HepG2 (cell line): ENCODE results near the gene LGALS8. TPM values are rescaled to one million over a fixed set of nuclear protein-coding genes. Genes with fewer than 3 reads are reported as not detected.

Experiments used
- ATAC-seq: fragments of 200-7000 bp; cut with Tn5 transposase; 3 replicates; pipeline ENCODE4 v1.9.1; 2020; ENCODE audit warnings: mild to moderate bottlenecking, moderate library complexity
- BruUV-seq: library from RNA; stranded (reverse); fragments of 400-500 nt; replicated peaks from 2 replicates; lab custom pipeline; 2021; lab: Mats Ljungman, UMichigan
- CTCF ChIA-PET: fragments of 300-600 bp; formaldehyde crosslinking; extraction: SDS; loops from one replicate; lab custom pipeline; 2021; ENCODE audit warnings: low total read pairs, inconsistent platforms, low intra/inter-chr PET ratio; lab: Yijun Ruan, JAX
- POLR2A ChIA-PET: fragments of 350-600 bp; sonication (Branson Sonifier 250); formaldehyde crosslinking; loops from one replicate; lab custom pipeline; 2020; ENCODE audit warnings: antibody characterized with exemption, inconsistent platforms; lab: Yijun Ruan, JAX
- DNase-seq: peaks from one replicate; pipeline ENCODE4 v3.0.0-alpha.2; 2015; ENCODE audit warnings: low spot score
- FAIRE-seq: peaks from 3 replicates; lab custom pipeline; 2011; peaks lifted over from hg19 to GRCh38; lab: Jason Lieb, UNC
- H2AFZ ChIP-seq: one replicate; pipeline ENCODE4 v1.6.1; 2011; ENCODE audit warnings: low read length, inconsistent platforms
- H3K27ac ChIP-seq: fragments of 300-600 bp; 3 replicates; pipeline ENCODE4 v1.8.0; 2011; ENCODE audit warnings: mixed run types, mild to moderate bottlenecking, mixed read lengths, low read length, inconsistent platforms; ENCODE audit not compliant: insufficient read depth; ENCODE audit errors: extremely low read length
- H3K27me3 ChIP-seq, 2 experiments: fragments of 200-600 bp in 1 of 2; 2 replicates in 1 of 2; 3 replicates in 1 of 2; pipeline versions ENCODE4 v1.6.0 to v1.8.0; 2011; ENCODE audit warnings: low read length in 2 of 2, mild to moderate bottlenecking in 2 of 2, moderate library complexity in 2 of 2, inconsistent platforms in 1 of 2; ENCODE audit not compliant: insufficient read depth in 2 of 2, control insufficient read depth in 1 of 2
- H3K36me3 ChIP-seq, 2 experiments: fragments of 200-600 bp in 1 of 2; replicated peaks in 1 of 2; 2 replicates in 1 of 2; 3 replicates in 1 of 2; pipeline versions ENCODE4 v1.5.1 to v1.8.0; 2011; ENCODE audit warnings: low read length in 2 of 2, inconsistent platforms in 1 of 2; ENCODE audit not compliant: insufficient read depth in 2 of 2, control insufficient read depth in 1 of 2
- H3K4me1 ChIP-seq: 2 replicates; pipeline ENCODE4 v1.5.1; 2012; ENCODE audit warnings: low read length, inconsistent platforms; ENCODE audit not compliant: insufficient read depth
- H3K4me2 ChIP-seq: 2 replicates; pipeline ENCODE4 v1.6.0; 2011; ENCODE audit warnings: low read depth, low read length, inconsistent platforms
- H3K4me3 ChIP-seq, 3 experiments: fragments of 200-600 bp in 1 of 3; sonication (generic), shearing (Covaris generic) in 1 of 3; replicated peaks in 1 of 3; 2 replicates each; pipeline ENCODE4 v1.5.1; 2011 to 2016; ENCODE audit warnings: low read length in 3 of 3, inconsistent platforms in 2 of 3, low read depth in 2 of 3, mild to moderate bottlenecking in 2 of 3, control low read depth in 1 of 3, mixed read lengths in 1 of 3; ENCODE audit not compliant: insufficient read depth in 1 of 3
- H3K79me2 ChIP-seq: one replicate; pipeline ENCODE4 v1.6.1; 2011; ENCODE audit warnings: low read length, inconsistent platforms; ENCODE audit not compliant: insufficient read depth
- H3K9ac ChIP-seq: 2 replicates; pipeline ENCODE4 v1.6.0; 2011; ENCODE audit warnings: mild to moderate bottlenecking, low read depth, low read length, inconsistent platforms; ENCODE audit not compliant: insufficient read depth
- H3K9me3 ChIP-seq: 2 replicates; pipeline ENCODE4 v1.5.1; 2012; ENCODE audit warnings: mild to moderate bottlenecking, low read length
- H4K20me1 ChIP-seq: 2 replicates; pipeline ENCODE4 v1.6.0; 2011; ENCODE audit warnings: inconsistent platforms, mild to moderate bottlenecking, low read length, moderate library complexity; ENCODE audit not compliant: insufficient read depth
- ATF7 ChIP-seq, 2 experiments: fragments of 450-650 bp in 1 of 2; sonication (generic) in 1 of 2; formaldehyde crosslinking in 1 of 2; IDR thresholded peaks; 2 replicates each; pipeline versions ENCODE4 v1.4.0 to v1.6.1; 2016 to 2020; ENCODE audit warnings: antibody characterized with exemption in 1 of 2, mild to moderate bottlenecking in 1 of 2, missing genetic modification reagents in 1 of 2
- FOXK1 ChIP-seq: sonication (generic); formaldehyde crosslinking; IDR thresholded peaks from 2 replicates; pipeline ENCODE4 v1.4.0; 2020; ENCODE audit warnings: low read depth, missing genetic modification reagents, borderline replicate concordance
- KMT2A ChIP-seq: sonication (generic); formaldehyde crosslinking; IDR thresholded peaks from 2 replicates; pipeline ENCODE4 v1.4.0; 2020; ENCODE audit warnings: missing genetic modification reagents
- SIN3B ChIP-seq: fragments of 150-350 bp; IDR thresholded peaks from 2 replicates; pipeline ENCODE4 v1.6.1; 2014; ENCODE audit warnings: low read length
- SMAD3 ChIP-seq: sonication (generic); formaldehyde crosslinking; IDR thresholded peaks from 2 replicates; pipeline ENCODE4 v1.4.0; 2020; ENCODE audit warnings: missing genetic modification reagents
- SMARCC2 ChIP-seq: fragments of 450-650 bp; IDR thresholded peaks from 2 replicates; pipeline ENCODE4 v1.6.1; 2017; ENCODE audit warnings: antibody characterized with exemption, mild to moderate bottlenecking
- ZKSCAN1 ChIP-seq: fragments of 150-350 bp; IDR thresholded peaks from 2 replicates; pipeline ENCODE4 v1.6.1; 2014; ENCODE audit warnings: low read length
- ZNF24 ChIP-seq: fragments of 450-650 bp; IDR thresholded peaks from 2 replicates; pipeline ENCODE4 v1.6.1; 2017; ENCODE audit warnings: antibody characterized with exemption, mild to moderate bottlenecking
- ZSCAN9 ChIP-seq: IDR thresholded peaks from 2 replicates; pipeline ENCODE4 v1.6.1; 2016; ENCODE audit warnings: borderline replicate concordance
- WGBS: methylation state at CpG from one replicate; pipeline ENCODE4 v1.1.6; 2017; ENCODE audit warnings: low lambda C conversion rate; 5-methylcytosine and 5-hydroxymethylcytosine counted together
- in situ Hi-C: cut with HindIII; loops from 2 replicates; pipeline ENCODE4 v1.10.0; 2017; ENCODE audit warnings: low pct_unique_long_range_greater_than_20kb; ENCODE audit not compliant: extremely low pct_ligation_motif_present
- intact Hi-C: fragments of 100-400 bp; cut with micrococcal nuclease; formaldehyde crosslinking; loops from one replicate; pipeline ENCODE4 v1.10.0; 2022; ENCODE audit not compliant: unreplicated experiment
- polyA plus RNA-seq, 8 experiments: library from polyadenylated mRNA; depleted of rRNA in 3 of 8; stranded (reverse) in 7 of 8; unstranded in 1 of 8; fragments of >200 nt; fragmentation: Illumina TruSeq in 4 of 8; extraction: Trizol in 4 of 8; gene quantifications; 2 replicates each; pipeline versions ENCODE4 v1.2.1 to v1.2.3, GENCODE V29; 2011 to 2016; ENCODE audit warnings: low read depth in 4 of 8, missing spikeins in 1 of 8, mixed read lengths in 1 of 8; ENCODE audit not compliant: insufficient read depth in 1 of 8
- total RNA-seq, 5 experiments: library from RNA; depleted of rRNA; stranded (reverse); fragments of >200 nt; fragmentation: Illumina TruSeq; extraction: Trizol; gene quantifications; 2 replicates each; pipeline ENCODE4 v1.2.3, GENCODE V29; 2016; ENCODE audit warnings: low read depth in 1 of 5
- TF ChIP-seq, protein P1 (sequence below): sonication (generic); formaldehyde crosslinking; IDR thresholded peaks from 2 replicates; pipeline ENCODE4 v1.5.0; 2020; ENCODE audit warnings: missing genetic modification reagents
- TF ChIP-seq, protein P2 (sequence below): sonication (generic); formaldehyde crosslinking; IDR thresholded peaks from 2 replicates; pipeline ENCODE4 v1.4.0; 2020; ENCODE audit warnings: missing genetic modification reagents
- TF ChIP-seq, protein P3 (sequence below): IDR thresholded peaks from 2 replicates; pipeline ENCODE4 v1.6.1; 2016; ENCODE audit warnings: low read depth, control low read depth
- TF ChIP-seq, protein P4 (sequence below): sonication (generic); formaldehyde crosslinking; conservative IDR thresholded peaks from 2 replicates; pipeline ENCODE4 v1.8.1; 2023; ENCODE audit warnings: missing genetic modification reagents

LGALS8 gene
- total and polyA plus RNA-seq, 2 of the 13 experiments (the other 11 are each of a cell fraction or from before 2014, with no cell fraction given), result 29.3 to 185 TPM

DNA sequence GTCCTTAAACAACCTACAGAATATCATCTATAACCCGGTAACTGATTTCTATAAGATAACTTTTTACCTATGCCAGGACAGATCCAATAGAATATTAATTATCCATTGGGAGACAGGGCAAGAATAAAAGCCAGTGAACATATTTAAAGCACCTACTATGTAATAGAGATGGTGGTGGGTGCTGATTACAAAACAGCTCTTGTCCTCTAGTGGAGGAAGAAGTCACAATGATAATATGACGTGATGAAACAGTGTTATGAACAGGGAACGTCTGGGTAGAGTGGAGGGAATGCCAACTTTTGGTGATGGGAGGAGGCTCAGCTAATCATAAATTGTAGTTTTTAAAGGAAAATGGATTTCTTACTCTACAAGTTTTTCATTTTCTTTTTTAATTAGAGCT is 2.3 kb downstream of the LGALS8 start:
- in situ Hi-C loops, result no loop called here
- Histone ChIP-seq H3K9ac (no peak overlapping the region), H3K9me3 (no peaks in the 10 kb centered on the region), H4K20me1 (no peaks in the 10 kb centered on the region), H2AFZ (no peak overlapping the region), H3K4me1 (peaks cover 69% of the 10 kb centered on the region), H3K36me3 (peaks cover 4 to 27% of the 10 kb centered on the region in 2 experiments; a peak in 4 of 5 replicates), H3K27me3 (no peaks in the 10 kb centered on the region; a peak in 1 of 5 replicates), H3K4me3 (no peak overlapping the region; a peak in 1 of 6 replicates), H3K79me2 (peaks cover 46% of the 10 kb centered on the region), H3K27ac (no peak overlapping the region), H3K4me2 (peak overlapping the region; percentile 29; the same call in 1 of the 2 replicates)
- 93% methylated on average over 3 of the region's 3 CpGs for WGBS
- POLR2A ChIA-PET, result no interaction called here
- FAIRE-seq (no peak), ATAC-seq (no peak), DNase-seq (no peak)
- TF ChIP-seq ZKSCAN1 (peak; percentile 54; the same call in 1 of the 2 replicates), ATF7 (IDR thresholded peaks at IDR 0.05) (no peak), ATF7 (CRISPR knock-in tag; IDR thresholded peaks at IDR 0.05) (no peak)
- CTCF ChIA-PET, result no interaction called here
- no TSS peak for BruUV-seq
- intact Hi-C loops, result no loop called here

DNA sequence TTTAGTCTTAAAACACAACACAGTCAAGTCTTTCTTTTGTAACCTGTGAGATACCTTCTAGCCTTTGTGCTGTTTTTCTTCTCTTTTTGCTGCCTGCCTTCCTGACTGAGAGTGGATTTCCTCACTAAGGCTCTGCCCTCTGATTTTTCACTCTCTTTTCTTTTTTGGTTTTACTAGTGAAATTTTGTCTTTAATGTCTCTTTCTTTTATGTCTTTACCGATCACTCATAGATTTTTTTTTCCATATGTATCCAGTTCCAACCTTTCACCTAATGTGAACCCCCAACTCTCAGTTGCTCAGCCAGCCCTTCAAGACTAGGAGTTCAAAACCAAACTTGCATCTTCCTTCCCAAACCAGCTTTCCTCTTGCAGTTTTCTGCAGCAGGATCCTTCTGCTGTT is 6.5 kb downstream of the LGALS8 start:
- Histone ChIP-seq H3K36me3 (peaks cover 17 to 47% of the 10 kb centered on the region in 2 experiments), H3K9me3 (no peaks in the 10 kb centered on the region), H2AFZ (no peak overlapping the region), H3K4me2 (no peak overlapping the region; the same call in 1 of the 2 replicates), H4K20me1 (0 out of 2 replicates have a peak, but pooled peaks cover under 1% of the 10 kb centered on the region), H3K4me1 (peaks cover 82% of the 10 kb centered on the region), H3K79me2 (peaks cover 45% of the 10 kb centered on the region), H3K27ac (peak overlapping the region; percentile 41), H3K9ac (peak overlapping the region; percentile 23; the same call in 1 of the 2 replicates), H3K4me3 (no peak overlapping the region), H3K27me3 (no peaks in the 10 kb centered on the region)
- DNase-seq, result no peak
- no peak for FAIRE-seq
- intact Hi-C loops (loop anchor here (5.0 kb wide), 1 partner anchor 248 kb away; the partner anchor contains the start of gene ERO1B), in situ Hi-C loops (no loop called here)
- ATAC-seq, result no peak
- WGBS, result 97% methylated on average over 1 of the region's 1 CpG
- ChIA-PET CTCF (no interaction called here), POLR2A (interaction anchor here (2.4 kb wide), 1 partner anchor 39 kb away, joined by 10 read pairs; no protein-coding TSS in a partner anchor)
- no TSS peak for BruUV-seq
- TF ChIP-seq ZNF24 (no peak), SMARCC2 (no peak), SIN3B (no peak), SMAD3 (no peak), KMT2A (CRISPR knock-in tag) (no peak), FOXK1 (CRISPR knock-in tag) (no peak), ZSCAN9 (no peak)
- TF ChIP-seq, protein P1, sequence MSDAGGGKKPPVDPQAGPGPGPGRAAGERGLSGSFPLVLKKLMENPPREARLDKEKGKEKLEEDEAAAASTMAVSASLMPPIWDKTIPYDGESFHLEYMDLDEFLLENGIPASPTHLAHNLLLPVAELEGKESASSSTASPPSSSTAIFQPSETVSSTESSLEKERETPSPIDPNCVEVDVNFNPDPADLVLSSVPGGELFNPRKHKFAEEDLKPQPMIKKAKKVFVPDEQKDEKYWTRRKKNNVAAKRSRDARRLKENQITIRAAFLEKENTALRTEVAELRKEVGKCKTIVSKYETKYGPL (CRISPR knock-in tag), result no peak
- TF ChIP-seq, protein P2, sequence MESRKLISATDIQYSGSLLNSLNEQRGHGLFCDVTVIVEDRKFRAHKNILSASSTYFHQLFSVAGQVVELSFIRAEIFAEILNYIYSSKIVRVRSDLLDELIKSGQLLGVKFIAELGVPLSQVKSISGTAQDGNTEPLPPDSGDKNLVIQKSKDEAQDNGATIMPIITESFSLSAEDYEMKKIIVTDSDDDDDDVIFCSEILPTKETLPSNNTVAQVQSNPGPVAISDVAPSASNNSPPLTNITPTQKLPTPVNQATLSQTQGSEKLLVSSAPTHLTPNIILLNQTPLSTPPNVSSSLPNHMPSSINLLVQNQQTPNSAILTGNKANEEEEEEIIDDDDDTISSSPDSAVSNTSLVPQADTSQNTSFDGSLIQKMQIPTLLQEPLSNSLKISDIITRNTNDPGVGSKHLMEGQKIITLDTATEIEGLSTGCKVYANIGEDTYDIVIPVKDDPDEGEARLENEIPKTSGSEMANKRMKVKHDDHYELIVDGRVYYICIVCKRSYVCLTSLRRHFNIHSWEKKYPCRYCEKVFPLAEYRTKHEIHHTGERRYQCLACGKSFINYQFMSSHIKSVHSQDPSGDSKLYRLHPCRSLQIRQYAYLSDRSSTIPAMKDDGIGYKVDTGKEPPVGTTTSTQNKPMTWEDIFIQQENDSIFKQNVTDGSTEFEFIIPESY, result no peak
- TF ChIP-seq, protein P3, sequence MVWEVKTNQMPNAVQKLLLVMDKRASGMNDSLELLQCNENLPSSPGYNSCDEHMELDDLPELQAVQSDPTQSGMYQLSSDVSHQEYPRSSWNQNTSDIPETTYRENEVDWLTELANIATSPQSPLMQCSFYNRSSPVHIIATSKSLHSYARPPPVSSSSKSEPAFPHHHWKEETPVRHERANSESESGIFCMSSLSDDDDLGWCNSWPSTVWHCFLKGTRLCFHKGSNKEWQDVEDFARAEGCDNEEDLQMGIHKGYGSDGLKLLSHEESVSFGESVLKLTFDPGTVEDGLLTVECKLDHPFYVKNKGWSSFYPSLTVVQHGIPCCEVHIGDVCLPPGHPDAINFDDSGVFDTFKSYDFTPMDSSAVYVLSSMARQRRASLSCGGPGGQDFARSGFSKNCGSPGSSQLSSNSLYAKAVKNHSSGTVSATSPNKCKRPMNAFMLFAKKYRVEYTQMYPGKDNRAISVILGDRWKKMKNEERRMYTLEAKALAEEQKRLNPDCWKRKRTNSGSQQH (CRISPR knock-in tag), result no peak
- TF ChIP-seq, protein P4, sequence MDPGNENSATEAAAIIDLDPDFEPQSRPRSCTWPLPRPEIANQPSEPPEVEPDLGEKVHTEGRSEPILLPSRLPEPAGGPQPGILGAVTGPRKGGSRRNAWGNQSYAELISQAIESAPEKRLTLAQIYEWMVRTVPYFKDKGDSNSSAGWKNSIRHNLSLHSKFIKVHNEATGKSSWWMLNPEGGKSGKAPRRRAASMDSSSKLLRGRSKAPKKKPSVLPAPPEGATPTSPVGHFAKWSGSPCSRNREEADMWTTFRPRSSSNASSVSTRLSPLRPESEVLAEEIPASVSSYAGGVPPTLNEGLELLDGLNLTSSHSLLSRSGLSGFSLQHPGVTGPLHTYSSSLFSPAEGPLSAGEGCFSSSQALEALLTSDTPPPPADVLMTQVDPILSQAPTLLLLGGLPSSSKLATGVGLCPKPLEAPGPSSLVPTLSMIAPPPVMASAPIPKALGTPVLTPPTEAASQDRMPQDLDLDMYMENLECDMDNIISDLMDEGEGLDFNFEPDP (CRISPR knock-in tag), result no peak
